Measurements from ENCODE around the gene ILDR2. TPM values are rescaled to one million over a fixed set of nuclear protein-coding genes. Genes with fewer than 3 reads are reported as not detected.

The ILDR2 gene, protein sequence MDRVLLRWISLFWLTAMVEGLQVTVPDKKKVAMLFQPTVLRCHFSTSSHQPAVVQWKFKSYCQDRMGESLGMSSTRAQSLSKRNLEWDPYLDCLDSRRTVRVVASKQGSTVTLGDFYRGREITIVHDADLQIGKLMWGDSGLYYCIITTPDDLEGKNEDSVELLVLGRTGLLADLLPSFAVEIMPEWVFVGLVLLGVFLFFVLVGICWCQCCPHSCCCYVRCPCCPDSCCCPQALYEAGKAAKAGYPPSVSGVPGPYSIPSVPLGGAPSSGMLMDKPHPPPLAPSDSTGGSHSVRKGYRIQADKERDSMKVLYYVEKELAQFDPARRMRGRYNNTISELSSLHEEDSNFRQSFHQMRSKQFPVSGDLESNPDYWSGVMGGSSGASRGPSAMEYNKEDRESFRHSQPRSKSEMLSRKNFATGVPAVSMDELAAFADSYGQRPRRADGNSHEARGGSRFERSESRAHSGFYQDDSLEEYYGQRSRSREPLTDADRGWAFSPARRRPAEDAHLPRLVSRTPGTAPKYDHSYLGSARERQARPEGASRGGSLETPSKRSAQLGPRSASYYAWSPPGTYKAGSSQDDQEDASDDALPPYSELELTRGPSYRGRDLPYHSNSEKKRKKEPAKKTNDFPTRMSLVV
- total RNA-seq (under 1 TPM; 0.47 to 0.67 TPM), total RNA-seq (0.46 to 20.9 (median 2.1) reads per million in 172 experiments)
- 0.32 TPM for polyA plus RNA-seq (2013, experiment 1 of 2)
- polyA plus RNA-seq (2013, experiment 2 of 2): 0.24 TPM

DNA sequence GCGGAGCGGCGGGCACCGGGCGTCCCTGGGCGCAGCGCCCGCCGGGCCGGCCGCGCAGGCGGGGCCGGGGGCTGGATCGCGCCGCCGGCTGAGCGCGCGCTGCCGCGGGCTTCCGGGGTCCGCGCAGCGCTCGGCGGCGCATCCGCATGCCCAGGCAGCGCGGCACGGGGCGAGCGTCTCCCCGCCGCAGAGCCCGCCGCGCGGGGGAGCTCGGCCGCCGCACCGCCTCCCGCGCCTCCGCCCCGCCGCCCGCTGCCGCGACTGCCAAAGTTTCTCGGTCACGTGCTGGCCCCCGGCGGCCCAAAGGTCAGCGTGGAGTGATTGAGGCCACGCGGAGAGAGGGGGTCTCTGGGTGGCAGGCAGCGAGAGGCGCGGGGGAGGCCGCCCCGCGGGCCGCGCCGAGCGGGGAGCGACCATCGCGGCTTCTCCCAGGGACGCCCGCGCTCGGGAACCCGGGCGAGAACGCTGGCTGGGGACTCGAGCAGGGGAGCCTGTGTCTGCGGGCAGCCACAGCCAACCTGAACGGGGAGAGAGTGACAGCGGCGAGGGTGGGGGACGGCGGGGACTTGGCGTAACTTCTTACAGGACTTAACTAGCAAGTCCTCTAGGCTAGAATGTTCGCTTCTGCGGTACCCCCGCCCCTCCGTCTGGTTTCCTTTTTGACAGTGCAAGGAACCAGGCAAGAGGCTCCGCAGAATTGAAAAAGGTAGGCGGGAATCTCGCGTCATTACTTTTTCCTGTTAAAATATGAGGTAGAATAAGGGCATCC, at the start of gene ILDR2:
Gene ILDR2 (minus strand): TSS at position 180 of the 769 bp plus-strand sequence. CDS start 272 bp downstream, outside the sequence.
- Histone ChIP-seq H3K27me3 (ENCODE audit: control insufficient read depth in 1 of 2, insufficient read depth in 2 of 2, low read length in 2 of 2) (peaks cover 16 to 21% of the 10 kb centered on the region in 2 experiments), H3K36me3 (ENCODE audit: insufficient read depth, low read length) (no peaks in the 10 kb centered on the region), H3K4me3 (ENCODE audit: low read length) (peak within 1 kb of the TSS; percentile 64), H3K9me3 (ENCODE audit: control insufficient read depth in 1 of 2, insufficient read depth in 1 of 2, low read length in 2 of 2) (no peaks in the 10 kb centered on the region), H3K4me1 (ENCODE audit: insufficient read depth, low read length) (peaks cover 15% of the 10 kb centered on the region), H3K27ac (ENCODE audit: low read depth in 1 of 2, low read length in 2 of 2) (no peak within 1 kb of the TSS)
- peak within 1 kb of the TSS; percentile 6 for H3K27ac Mint-ChIP-seq
- intact Hi-C loops (cut with DNase I, micrococcal nuclease): loop anchor here (5.0 to 10.0 kb wide), 2 partner anchors 79 to 82 kb away; no protein-coding TSS in a partner anchor
- no peaks in the 10 kb centered on the region for H3K9me3 Mint-ChIP-seq
- ChIA-PET POLR2A (no interaction called here), CTCF (interaction anchor here (2.6 kb wide), 1 partner anchor 65 kb away, joined by 8 read pairs; no protein-coding TSS in a partner anchor)
- H3K36me3 Mint-ChIP-seq (ENCODE audit: low read depth): no peaks in the 10 kb centered on the region
- peak; percentile 85 for ATAC-seq (ENCODE audit: poor library complexity)
- peaks cover 24% of the 10 kb centered on the region for H3K4me1 Mint-ChIP-seq (ENCODE audit: low read depth)
- peak within 1 kb of the TSS; percentile 84 for H3K4me3 Mint-ChIP-seq
- TF ChIP-seq, protein P1, sequence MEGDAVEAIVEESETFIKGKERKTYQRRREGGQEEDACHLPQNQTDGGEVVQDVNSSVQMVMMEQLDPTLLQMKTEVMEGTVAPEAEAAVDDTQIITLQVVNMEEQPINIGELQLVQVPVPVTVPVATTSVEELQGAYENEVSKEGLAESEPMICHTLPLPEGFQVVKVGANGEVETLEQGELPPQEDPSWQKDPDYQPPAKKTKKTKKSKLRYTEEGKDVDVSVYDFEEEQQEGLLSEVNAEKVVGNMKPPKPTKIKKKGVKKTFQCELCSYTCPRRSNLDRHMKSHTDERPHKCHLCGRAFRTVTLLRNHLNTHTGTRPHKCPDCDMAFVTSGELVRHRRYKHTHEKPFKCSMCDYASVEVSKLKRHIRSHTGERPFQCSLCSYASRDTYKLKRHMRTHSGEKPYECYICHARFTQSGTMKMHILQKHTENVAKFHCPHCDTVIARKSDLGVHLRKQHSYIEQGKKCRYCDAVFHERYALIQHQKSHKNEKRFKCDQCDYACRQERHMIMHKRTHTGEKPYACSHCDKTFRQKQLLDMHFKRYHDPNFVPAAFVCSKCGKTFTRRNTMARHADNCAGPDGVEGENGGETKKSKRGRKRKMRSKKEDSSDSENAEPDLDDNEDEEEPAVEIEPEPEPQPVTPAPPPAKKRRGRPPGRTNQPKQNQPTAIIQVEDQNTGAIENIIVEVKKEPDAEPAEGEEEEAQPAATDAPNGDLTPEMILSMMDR (IDR thresholded peaks at IDR 0.05): no peak
- DNase-seq: peak; percentile 8 to 80 (median 40)
- peaks cover 25% of the 10 kb centered on the region for H3K27me3 Mint-ChIP-seq

DNA sequence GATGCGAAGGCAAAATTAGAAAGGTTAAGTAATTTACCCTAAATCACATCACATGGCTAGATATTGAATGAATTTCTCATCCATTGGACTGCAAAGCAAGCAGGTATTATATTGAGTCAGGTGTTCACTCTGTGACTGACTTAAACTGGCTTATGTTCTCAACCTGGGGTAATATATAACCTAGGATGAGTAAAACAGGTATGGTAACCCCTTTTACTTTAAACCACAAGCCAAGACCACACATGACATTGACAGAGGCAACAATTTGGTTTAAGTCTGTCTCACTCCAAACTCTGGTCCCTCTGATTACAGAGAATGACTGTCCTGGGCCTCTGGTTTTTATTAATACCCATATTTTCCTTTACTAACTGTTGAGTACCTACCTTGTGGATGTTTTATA, 47.0 kb upstream of the ILDR2 start:
- intact Hi-C loops (cut with DNase I, micrococcal nuclease): no loop called here
- H3K9me3 ChIP-seq (ENCODE audit: control insufficient read depth in 1 of 2, insufficient read depth in 1 of 2, low read length in 2 of 2): no peaks in the 10 kb centered on the region
- no peak overlapping the region for H3K27ac Mint-ChIP-seq
- no peaks in the 10 kb centered on the region for H3K4me1 Mint-ChIP-seq (ENCODE audit: low read depth)
- ATAC-seq (ENCODE audit: poor library complexity) (no peak), DNase-seq (no peak)
- H3K27ac ChIP-seq (ENCODE audit: low read depth in 1 of 2, low read length in 2 of 2): no peak overlapping the region
- H3K9me3 Mint-ChIP-seq: no peaks in the 10 kb centered on the region
- TF ChIP-seq, protein P1 (IDR thresholded peaks at IDR 0.05): no peak
- no peaks in the 10 kb centered on the region for H3K4me1 ChIP-seq (ENCODE audit: insufficient read depth, low read length)
- no peaks in the 10 kb centered on the region for H3K36me3 Mint-ChIP-seq (ENCODE audit: low read depth)
- H3K4me3 Mint-ChIP-seq: no peak overlapping the region
- peaks cover 2 to 5% of the 10 kb centered on the region in 2 experiments for H3K27me3 ChIP-seq (ENCODE audit: control insufficient read depth in 1 of 2, insufficient read depth in 2 of 2, low read length in 2 of 2)
- ChIA-PET POLR2A (no interaction called here), CTCF (no interaction called here)
- peaks cover 29% of the 10 kb centered on the region for H3K27me3 Mint-ChIP-seq
- no peak overlapping the region for H3K4me3 ChIP-seq (ENCODE audit: low read length)
- no peaks in the 10 kb centered on the region for H3K36me3 ChIP-seq (ENCODE audit: insufficient read depth, low read length)

DNA sequence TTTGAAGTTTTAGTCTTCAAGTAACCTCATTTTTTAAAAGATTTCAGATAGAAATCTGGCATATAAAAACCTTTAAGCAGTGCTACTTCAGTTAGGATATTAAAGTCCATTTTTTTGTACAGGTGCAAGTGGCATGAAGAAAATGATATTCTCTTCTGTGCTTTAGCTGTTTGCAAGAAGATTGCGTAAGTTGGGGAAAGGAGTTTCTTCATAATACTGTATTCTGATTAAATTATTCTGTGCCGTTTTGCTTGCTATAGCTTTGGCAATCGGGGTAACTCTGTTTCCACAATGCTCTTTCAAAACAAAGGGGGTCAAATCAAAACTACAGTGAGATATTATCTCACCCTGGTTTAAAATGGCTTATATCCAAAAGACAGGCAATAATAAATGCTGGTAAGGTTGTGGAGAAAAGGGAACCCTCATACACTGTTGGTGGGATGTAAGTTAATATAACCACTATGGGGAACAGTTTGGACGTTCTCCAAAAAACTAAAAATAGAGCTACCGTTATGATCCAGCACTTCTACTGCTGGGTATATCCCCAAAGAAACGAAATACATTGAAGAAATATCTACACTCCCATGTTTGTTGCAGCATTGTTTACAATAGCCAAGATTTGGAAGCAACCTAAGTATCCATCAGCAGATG, 40.9 kb upstream of the ILDR2 start:
- TF ChIP-seq, protein P1 (IDR thresholded peaks at IDR 0.05): no peak
- intact Hi-C loops (cut with DNase I, micrococcal nuclease): no loop called here
- Histone ChIP-seq H3K4me1 (ENCODE audit: insufficient read depth, low read length) (no peaks in the 10 kb centered on the region), H3K27ac (ENCODE audit: low read depth in 1 of 2, low read length in 2 of 2) (no peak overlapping the region), H3K4me3 (ENCODE audit: low read length) (no peak overlapping the region), H3K36me3 (ENCODE audit: insufficient read depth, low read length) (no peaks in the 10 kb centered on the region), H3K9me3 (ENCODE audit: control insufficient read depth in 1 of 2, insufficient read depth in 1 of 2, low read length in 2 of 2) (no peaks in the 10 kb centered on the region), H3K27me3 (ENCODE audit: control insufficient read depth in 1 of 2, insufficient read depth in 2 of 2, low read length in 2 of 2) (peaks cover 0 to 3% of the 10 kb centered on the region in 2 experiments)
- Mint-ChIP-seq H3K27me3 (peaks cover 18% of the 10 kb centered on the region), H3K9me3 (no peaks in the 10 kb centered on the region), H3K36me3 (ENCODE audit: low read depth) (no peaks in the 10 kb centered on the region), H3K4me1 (ENCODE audit: low read depth) (no peaks in the 10 kb centered on the region), H3K4me3 (no peak overlapping the region), H3K27ac (no peak overlapping the region)
- ATAC-seq (ENCODE audit: poor library complexity) (no peak), DNase-seq (no peak)
- CTCF ChIA-PET: no interaction called here
- POLR2A ChIA-PET: no interaction called here

Data from CD4-positive, alpha-beta T cell (primary cell).